ENCODE results near the gene DEPP1.

DNA sequence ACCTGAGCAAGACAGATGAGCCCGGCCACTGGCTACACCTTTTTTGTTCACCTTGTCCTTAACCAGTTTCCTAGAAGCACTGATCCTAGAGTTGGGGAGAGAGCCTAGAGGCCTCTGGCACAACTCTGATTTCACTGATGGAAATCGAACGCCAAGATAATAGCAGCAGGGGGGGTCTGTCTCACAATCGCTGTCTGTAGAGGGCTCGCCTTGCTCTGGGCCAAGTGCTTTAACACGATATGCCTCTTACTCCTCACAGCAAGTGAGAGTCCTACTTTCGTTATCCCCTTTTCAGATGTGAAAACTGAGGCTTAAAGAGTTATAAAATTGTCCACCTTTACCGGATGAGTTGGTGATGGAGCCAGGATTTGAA is 18.5 kb downstream of the DEPP1 start:
- TF ChIP-seq CTCF (IDR thresholded peaks at IDR 0.05; ENCODE audit: insufficient read depth, low read length) (no peak), SPI1 (IDR thresholded peaks at IDR 0.05; ENCODE audit: borderline replicate concordance, low read depth) (no peak), GABPA (IDR thresholded peaks at IDR 0.05; ENCODE audit: low read depth) (no peak)
- TF ChIP-seq, protein P1, sequence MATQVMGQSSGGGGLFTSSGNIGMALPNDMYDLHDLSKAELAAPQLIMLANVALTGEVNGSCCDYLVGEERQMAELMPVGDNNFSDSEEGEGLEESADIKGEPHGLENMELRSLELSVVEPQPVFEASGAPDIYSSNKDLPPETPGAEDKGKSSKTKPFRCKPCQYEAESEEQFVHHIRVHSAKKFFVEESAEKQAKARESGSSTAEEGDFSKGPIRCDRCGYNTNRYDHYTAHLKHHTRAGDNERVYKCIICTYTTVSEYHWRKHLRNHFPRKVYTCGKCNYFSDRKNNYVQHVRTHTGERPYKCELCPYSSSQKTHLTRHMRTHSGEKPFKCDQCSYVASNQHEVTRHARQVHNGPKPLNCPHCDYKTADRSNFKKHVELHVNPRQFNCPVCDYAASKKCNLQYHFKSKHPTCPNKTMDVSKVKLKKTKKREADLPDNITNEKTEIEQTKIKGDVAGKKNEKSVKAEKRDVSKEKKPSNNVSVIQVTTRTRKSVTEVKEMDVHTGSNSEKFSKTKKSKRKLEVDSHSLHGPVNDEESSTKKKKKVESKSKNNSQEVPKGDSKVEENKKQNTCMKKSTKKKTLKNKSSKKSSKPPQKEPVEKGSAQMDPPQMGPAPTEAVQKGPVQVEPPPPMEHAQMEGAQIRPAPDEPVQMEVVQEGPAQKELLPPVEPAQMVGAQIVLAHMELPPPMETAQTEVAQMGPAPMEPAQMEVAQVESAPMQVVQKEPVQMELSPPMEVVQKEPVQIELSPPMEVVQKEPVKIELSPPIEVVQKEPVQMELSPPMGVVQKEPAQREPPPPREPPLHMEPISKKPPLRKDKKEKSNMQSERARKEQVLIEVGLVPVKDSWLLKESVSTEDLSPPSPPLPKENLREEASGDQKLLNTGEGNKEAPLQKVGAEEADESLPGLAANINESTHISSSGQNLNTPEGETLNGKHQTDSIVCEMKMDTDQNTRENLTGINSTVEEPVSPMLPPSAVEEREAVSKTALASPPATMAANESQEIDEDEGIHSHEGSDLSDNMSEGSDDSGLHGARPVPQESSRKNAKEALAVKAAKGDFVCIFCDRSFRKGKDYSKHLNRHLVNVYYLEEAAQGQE (IDR thresholded peaks at IDR 0.05; ENCODE audit: insufficient replicate concordance, low read depth): no peak

Measured in HL-60 (cell line).